HepG2 (cell line): ENCODE measurements around the gene ARG2. TPM values are rescaled to one million over a fixed set of nuclear protein-coding genes. Genes with fewer than 3 reads are reported as not detected.
A peak's percentile ranks its signal among the peaks of the same experiment; 100 is the strongest.

Experiments used
- ARID4A ChIP-seq: sonication (generic); formaldehyde crosslinking; IDR thresholded peaks from 2 replicates; pipeline ENCODE4 v1.5.0; 2020; ENCODE audit warnings: mild to moderate bottlenecking, missing genetic modification reagents, borderline replicate concordance
- ARNT2 ChIP-seq: sonication (generic); formaldehyde crosslinking; IDR thresholded peaks from 2 replicates; pipeline ENCODE4 v1.8.0; 2022; ENCODE audit warnings: mild to moderate bottlenecking, low read depth, missing genetic modification reagents, moderate library complexity
- CBX1 ChIP-seq: IDR thresholded peaks from one replicate; pipeline ENCODE4 v1.6.1; 2016; ENCODE audit warnings: antibody characterized with exemption, low read depth
- FOXP4 ChIP-seq: sonication (generic); formaldehyde crosslinking; IDR thresholded peaks from 2 replicates; pipeline ENCODE4 v1.4.0; 2020; ENCODE audit warnings: missing genetic modification reagents
- KLF11 ChIP-seq: IDR thresholded peaks from 2 replicates; pipeline ENCODE4 v1.6.1; 2016; ENCODE audit warnings: missing compliant biosample characterization
- PRDM15 ChIP-seq: sonication (generic); formaldehyde crosslinking; IDR thresholded peaks from 2 replicates; pipeline ENCODE4 v1.4.0; 2020; ENCODE audit warnings: missing genetic modification reagents
- RAD51 ChIP-seq: fragments of 450-650 bp; IDR thresholded peaks from 2 replicates; pipeline ENCODE4 v1.6.1; 2016; ENCODE audit warnings: borderline replicate concordance
- REPIN1 ChIP-seq: sonication (generic); formaldehyde crosslinking; IDR thresholded peaks from 2 replicates; pipeline ENCODE4 v1.8.0; 2022; ENCODE audit warnings: missing genetic modification reagents, low read depth, mild to moderate bottlenecking, borderline replicate concordance
- ZBTB3 ChIP-seq: sonication (generic); formaldehyde crosslinking; IDR thresholded peaks from 2 replicates; pipeline ENCODE4 v1.4.0; 2020; ENCODE audit warnings: low read depth, mild to moderate bottlenecking, moderate library complexity, missing genetic modification reagents, borderline replicate concordance
- ZNF501 ChIP-seq: sonication (generic); formaldehyde crosslinking; IDR thresholded peaks from 2 replicates; pipeline ENCODE4 v1.5.1; 2020; ENCODE audit warnings: mild to moderate bottlenecking, moderate library complexity, missing genetic modification reagents
- ZNF589 ChIP-seq: sonication (generic); formaldehyde crosslinking; conservative IDR thresholded peaks from 2 replicates; pipeline ENCODE4 v1.8.0; 2022; ENCODE audit warnings: mild to moderate bottlenecking, moderate library complexity, missing genetic modification reagents
- ZNF644 ChIP-seq: IDR thresholded peaks from 2 replicates; pipeline ENCODE4 v1.6.1; 2016; ENCODE audit warnings: low read depth
- ZNF678 ChIP-seq: sonication (generic); formaldehyde crosslinking; IDR thresholded peaks from 2 replicates; pipeline ENCODE4 v1.4.0; 2020; ENCODE audit warnings: mild to moderate bottlenecking, missing genetic modification reagents
- polyA plus RNA-seq, 8 experiments: library from polyadenylated mRNA; depleted of rRNA in 3 of 8; stranded (reverse) in 7 of 8; unstranded in 1 of 8; fragments of >200 nt; fragmentation: Illumina TruSeq in 4 of 8; extraction: Trizol in 4 of 8; gene quantifications; 2 replicates each; pipeline versions ENCODE4 v1.2.1 to v1.2.3, GENCODE V29; 2011 to 2016; ENCODE audit warnings: low read depth in 4 of 8, missing spikeins in 1 of 8, mixed read lengths in 1 of 8; ENCODE audit not compliant: insufficient read depth in 1 of 8
- total RNA-seq, 5 experiments: library from RNA; depleted of rRNA; stranded (reverse); fragments of >200 nt; fragmentation: Illumina TruSeq; extraction: Trizol; gene quantifications; 2 replicates each; pipeline ENCODE4 v1.2.3, GENCODE V29; 2016; ENCODE audit warnings: low read depth in 1 of 5
- TF ChIP-seq, protein P1 (sequence below): sonication (generic); formaldehyde crosslinking; IDR thresholded peaks from 2 replicates; pipeline ENCODE4 v1.4.0; 2020; ENCODE audit warnings: mild to moderate bottlenecking, missing genetic modification reagents, borderline replicate concordance
- TF ChIP-seq, protein P2 (sequence below): sonication (generic); formaldehyde crosslinking; IDR thresholded peaks from 2 replicates; pipeline ENCODE4 v1.5.0; 2020; ENCODE audit warnings: missing genetic modification reagents

ARG2 gene
- total and polyA plus RNA-seq, 2 of the 13 experiments (the other 11 are each of a cell fraction or from before 2014, with no cell fraction given): 37.5 to 73.6 TPM

- TF ChIP-seq FOXP4 (no peak; the same call in 1 of the 2 replicates), ZNF589 (CRISPR knock-in tag) (no peak), ZNF678 (no peak), KLF11 (CRISPR knock-in tag) (no peak), ZNF644 (CRISPR knock-in tag) (no peak), ZNF501 (CRISPR knock-in tag) (peak; percentile 78), CBX1 (peak; percentile 39), PRDM15 (CRISPR knock-in tag) (no peak), ZBTB3 (no peak), ARNT2 (CRISPR knock-in tag) (0 out of 2 replicates have a peak, but pooled peaks have one; percentile 59), RAD51 (no peak), ARID4A (CRISPR knock-in tag) (peak; percentile 91; the same call in 1 of the 2 replicates), REPIN1 (CRISPR knock-in tag) (no peak)
- TF ChIP-seq, protein P1, sequence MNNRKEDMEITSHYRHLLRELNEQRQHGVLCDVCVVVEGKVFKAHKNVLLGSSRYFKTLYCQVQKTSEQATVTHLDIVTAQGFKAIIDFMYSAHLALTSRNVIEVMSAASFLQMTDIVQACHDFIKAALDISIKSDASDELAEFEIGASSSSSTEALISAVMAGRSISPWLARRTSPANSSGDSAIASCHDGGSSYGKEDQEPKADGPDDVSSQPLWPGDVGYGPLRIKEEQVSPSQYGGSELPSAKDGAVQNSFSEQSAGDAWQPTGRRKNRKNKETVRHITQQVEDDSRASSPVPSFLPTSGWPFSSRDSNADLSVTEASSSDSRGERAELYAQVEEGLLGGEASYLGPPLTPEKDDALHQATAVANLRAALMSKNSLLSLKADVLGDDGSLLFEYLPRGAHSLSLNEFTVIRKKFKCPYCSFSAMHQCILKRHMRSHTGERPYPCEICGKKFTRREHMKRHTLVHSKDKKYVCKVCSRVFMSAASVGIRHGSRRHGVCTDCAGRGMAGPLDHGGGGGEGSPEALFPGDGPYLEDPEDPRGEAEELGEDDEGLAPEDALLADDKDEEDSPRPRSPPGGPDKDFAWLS (CRISPR knock-in tag): no peak
- TF ChIP-seq, protein P2, sequence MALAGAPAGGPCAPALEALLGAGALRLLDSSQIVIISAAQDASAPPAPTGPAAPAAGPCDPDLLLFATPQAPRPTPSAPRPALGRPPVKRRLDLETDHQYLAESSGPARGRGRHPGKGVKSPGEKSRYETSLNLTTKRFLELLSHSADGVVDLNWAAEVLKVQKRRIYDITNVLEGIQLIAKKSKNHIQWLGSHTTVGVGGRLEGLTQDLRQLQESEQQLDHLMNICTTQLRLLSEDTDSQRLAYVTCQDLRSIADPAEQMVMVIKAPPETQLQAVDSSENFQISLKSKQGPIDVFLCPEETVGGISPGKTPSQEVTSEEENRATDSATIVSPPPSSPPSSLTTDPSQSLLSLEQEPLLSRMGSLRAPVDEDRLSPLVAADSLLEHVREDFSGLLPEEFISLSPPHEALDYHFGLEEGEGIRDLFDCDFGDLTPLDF (CRISPR knock-in tag): peak; percentile 36; the same call in 1 of the 2 replicates
Measured at GRCh38 chr14:67619446-67620216, at the start of gene ARG2 (continued).
